GM12878 (cell line): ENCODE measurements around the gene RASAL3. TPM values are rescaled to one million over a fixed set of nuclear protein-coding genes. Genes with fewer than 3 reads are reported as not detected.

Source experiments
- ATAC-seq: fragments of 200-7000 bp; cut with Tn5 transposase; 3 replicates; pipeline ENCODE4 v1.9.1; 2020; ENCODE audit warnings: mild to moderate bottlenecking, moderate library complexity
- BruUV-seq: library from RNA; stranded (reverse); fragments of 400-500 nt; replicated peaks from 2 replicates; lab custom pipeline; 2021; lab: Mats Ljungman, UMichigan
- CTCF ChIA-PET: fragments of 300-600 bp; sonication (Branson Sonifier 250); formaldehyde crosslinking; extraction: SDS; loops from one replicate; lab custom pipeline; 2021; ENCODE audit warnings: inconsistent platforms; lab: Yijun Ruan, JAX
- POLR2A ChIA-PET: fragments of 350-600 bp; formaldehyde crosslinking; extraction: SDS; loops from one replicate; lab custom pipeline; 2021; ENCODE audit warnings: inconsistent platforms; lab: Charles Lee
- RAD21 ChIA-PET: fragments of 300-600 bp; sonication (Branson Sonifier 250); formaldehyde crosslinking; loops from one replicate; lab custom pipeline; 2023; ENCODE audit warnings: antibody characterized with exemption; ENCODE audit not compliant: unreplicated experiment; lab: Charles Lee
- SMC1A ChIA-PET: fragments of 300-600 bp; sonication (Branson Sonifier 250); formaldehyde crosslinking; loops from one replicate; lab custom pipeline; 2023; ENCODE audit not compliant: unreplicated experiment, uncharacterized antibody; lab: Charles Lee
- DNase-seq: peaks from one replicate; pipeline ENCODE4 v3.0.0-alpha.2; 2011; ENCODE audit warnings: low read depth, low spot score
- FAIRE-seq: peaks from 3 replicates; lab custom pipeline; 2011; peaks lifted over from hg19 to GRCh38; lab: Jason Lieb, UNC
- H2AFZ ChIP-seq: 2 replicates; pipeline ENCODE4 v1.6.0; 2011; ENCODE audit warnings: low read depth, low read length, control low read depth; ENCODE audit not compliant: control insufficient read depth
- H3K27ac ChIP-seq: 2 replicates; pipeline ENCODE4 v1.5.1; 2011; ENCODE audit warnings: control low read depth; ENCODE audit not compliant: control insufficient read depth, insufficient read depth
- H3K27me3 ChIP-seq, 2 experiments: replicated peaks in 1 of 2; 2 replicates each; pipeline versions ENCODE4 v1.6.0 to v1.6.1; 2011; ENCODE audit warnings: low read length in 1 of 2; ENCODE audit not compliant: control insufficient read depth in 2 of 2, insufficient read depth in 2 of 2
- H3K36me3 ChIP-seq, 2 experiments: 2 replicates each; pipeline ENCODE4 v1.5.1; 2011; ENCODE audit warnings: low read length in 1 of 2; ENCODE audit not compliant: control insufficient read depth in 2 of 2, insufficient read depth in 2 of 2
- H3K4me1 ChIP-seq: 2 replicates; pipeline ENCODE4 v1.6.1; 2011; ENCODE audit warnings: mild to moderate bottlenecking, low read length, moderate library complexity, mixed read lengths; ENCODE audit not compliant: control insufficient read depth, insufficient read depth
- H3K4me2 ChIP-seq: 2 replicates; pipeline ENCODE4 v1.6.0; 2011; ENCODE audit warnings: control low read depth; ENCODE audit not compliant: control insufficient read depth, insufficient read depth
- H3K4me3 ChIP-seq: fragments of 200-600 bp; sonication (generic); 2 replicates; pipeline ENCODE4 v1.5.1; 2016
- H3K79me2 ChIP-seq: 2 replicates; pipeline ENCODE4 v1.6.0; 2011; ENCODE audit warnings: low read length; ENCODE audit not compliant: control insufficient read depth, insufficient read depth
- H3K9ac ChIP-seq: 2 replicates; pipeline ENCODE4 v1.8.0; 2011; ENCODE audit warnings: low read length, control low read depth, mixed read lengths; ENCODE audit not compliant: control insufficient read depth, insufficient read depth
- H3K9me3 ChIP-seq: replicated peaks from 3 replicates; pipeline ENCODE4 v1.5.1; 2011; ENCODE audit warnings: mild to moderate bottlenecking, low read length; ENCODE audit not compliant: control insufficient read depth, insufficient read depth
- H4K20me1 ChIP-seq: 2 replicates; pipeline ENCODE4 v1.6.0; 2011; ENCODE audit not compliant: control insufficient read depth, insufficient read depth
- EZH2 ChIP-seq: IDR thresholded peaks from 2 replicates; pipeline ENCODE4 v1.6.1; 2012; ENCODE audit warnings: low read depth, mild to moderate bottlenecking, control low read depth, inconsistent platforms, low read length, borderline replicate concordance; ENCODE audit not compliant: control insufficient read depth
- MEF2B ChIP-seq: fragments of 450-650 bp; IDR thresholded peaks from 2 replicates; pipeline ENCODE4 v1.6.1; 2018; ENCODE audit warnings: mild to moderate bottlenecking, moderate library complexity; ENCODE audit not compliant: partially characterized antibody, poor library complexity, severe bottlenecking
- ZNF207 ChIP-seq: fragments of 450-650 bp; IDR thresholded peaks from 2 replicates; pipeline ENCODE4 v1.6.1; 2014; ENCODE audit warnings: antibody characterized with exemption, mild to moderate bottlenecking, borderline replicate concordance
- WGBS: methylation state at CpG from one replicate; pipeline ENCODE4 v1.1.6; 2016; ENCODE audit warnings: low lambda C conversion rate; ENCODE audit not compliant: insufficient replicate concordance, insufficient coverage; ENCODE audit errors: missing lambda C conversion rate; 5-methylcytosine and 5-hydroxymethylcytosine counted together
- in situ Hi-C: fragments of 300-500 bp; cut with MboI; formaldehyde crosslinking; loops from 9 replicates; pipeline ENCODE4 v1.14.3; 2018; ENCODE audit warnings: mixed read lengths
- intact Hi-C: fragments of 100-400 bp; cut with micrococcal nuclease; formaldehyde crosslinking; loops from one replicate; pipeline ENCODE4 v1.14.2; 2022; ENCODE audit not compliant: unreplicated experiment
- polyA plus RNA-seq, 11 experiments: library from polyadenylated mRNA; depleted of rRNA in 4 of 11; unstranded in 6 of 11; stranded (reverse) in 5 of 11; fragments of >200 nt; fragmentation: Nextera tagmentation in 4 of 11; fragmentation: Illumina TruSeq in 1 of 11; extraction: Ambion mirVana in 4 of 11; extraction: Trizol in 1 of 11; gene quantifications; 1 replicate in 1 of 11; 2 replicates in 10 of 11; pipeline versions ENCODE4 v1.2.1 to v1.2.3, GENCODE V29; 2011 to 2016; ENCODE audit warnings: inconsistent platforms in 2 of 11, missing spikeins in 2 of 11, low read depth in 1 of 11
- total RNA-seq, 4 experiments: library from RNA; depleted of rRNA in 3 of 4; stranded (reverse); fragments of >200 nt in 3 of 4; fragmentation: Illumina TruSeq in 1 of 4; extraction: Trizol in 1 of 4; gene quantifications; 2 replicates each; pipeline versions ENCODE4 v1.2.1 to v1.2.3, GENCODE V29; 2013 to 2021
- TF ChIP-seq, protein P1 (sequence below): IDR thresholded peaks from 2 replicates; pipeline ENCODE4 v1.6.1; 2011; ENCODE audit warnings: mild to moderate bottlenecking, low read depth, low read length, moderate library complexity; ENCODE audit not compliant: insufficient replicate concordance

The RASAL3 gene
- total and polyA plus RNA-seq, 10 of the 15 experiments (the other 5 are each of a cell fraction or from before 2014, with no cell fraction given): 1.7 to 81.3 (median 23.2) TPM

DNA sequence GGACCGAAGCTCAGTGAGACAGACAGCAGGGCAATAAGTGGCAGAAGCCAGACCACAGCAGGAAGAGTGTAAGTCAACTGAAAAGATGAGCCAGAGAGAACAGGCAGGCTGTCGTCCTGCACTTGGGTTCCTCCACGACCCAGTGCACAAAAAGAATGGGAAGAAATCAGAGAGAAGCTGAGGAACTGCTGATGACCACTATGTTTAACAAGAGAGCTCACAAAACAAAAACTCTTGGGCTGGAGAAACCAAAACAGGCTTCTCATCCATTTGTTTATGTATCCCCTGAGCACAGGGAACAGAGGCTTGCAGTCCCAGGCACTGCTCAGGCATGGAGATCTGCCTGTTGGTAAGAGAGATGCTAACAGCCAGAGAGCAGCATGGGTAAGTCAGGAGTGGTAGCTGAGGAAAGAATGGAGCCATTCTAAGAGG lies 59.5 kb downstream of the RASAL3 start:
- H3K9ac ChIP-seq: no peak overlapping the region
- ChIA-PET RAD21 (interaction anchor here (0.8 to 1.4 kb wide), 2 partner anchors 12 to 14 kb away, joined by 3 to 4 read pairs; partner anchors contain the start of gene AKAP8L), CTCF (interaction anchor here (0.5 to 1.4 kb wide), 4 partner anchors 12 to 246 kb away, joined by 3 to 5 read pairs (median 3); partner anchors contain the start of gene AKAP8L), SMC1A (interaction anchor here (1.0 kb wide), 1 partner anchor 10 kb away, joined by 3 read pairs; no protein-coding TSS in a partner anchor), POLR2A (interaction anchor here (0.5 to 1.4 kb wide), 4 partner anchors 9 to 116 kb away, joined by 3 to 5 read pairs (median 3); partner anchors contain the start of gene AKAP8)
- no peak for TF ChIP-seq ZNF207
- TF ChIP-seq, protein P1, sequence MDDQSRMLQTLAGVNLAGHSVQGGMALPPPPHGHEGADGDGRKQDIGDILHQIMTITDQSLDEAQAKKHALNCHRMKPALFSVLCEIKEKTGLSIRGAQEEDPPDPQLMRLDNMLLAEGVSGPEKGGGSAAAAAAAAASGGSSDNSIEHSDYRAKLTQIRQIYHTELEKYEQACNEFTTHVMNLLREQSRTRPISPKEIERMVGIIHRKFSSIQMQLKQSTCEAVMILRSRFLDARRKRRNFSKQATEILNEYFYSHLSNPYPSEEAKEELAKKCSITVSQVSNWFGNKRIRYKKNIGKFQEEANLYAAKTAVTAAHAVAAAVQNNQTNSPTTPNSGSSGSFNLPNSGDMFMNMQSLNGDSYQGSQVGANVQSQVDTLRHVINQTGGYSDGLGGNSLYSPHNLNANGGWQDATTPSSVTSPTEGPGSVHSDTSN: no peak
- TF ChIP-seq EZH2: no peak
- peak; percentile 22 for TF ChIP-seq MEF2B
- no peaks in the 10 kb centered on the region for H3K9me3 ChIP-seq
- peak; percentile 64 for ATAC-seq
- in situ Hi-C loops (no loop called here), intact Hi-C loops (no loop called here)
- no peaks in the 10 kb centered on the region for H3K4me1 ChIP-seq
- DNase-seq: no peak
- no TSS peak for BruUV-seq
- no peak for FAIRE-seq
- no peak overlapping the region; the same call in 1 of the 2 replicates for H3K4me2 ChIP-seq
- H2AFZ ChIP-seq: no peak overlapping the region
- 21% methylated on average over 3 of the region's 3 CpGs for WGBS
- peaks cover 36% of the 10 kb centered on the region for H3K79me2 ChIP-seq
- H3K27me3 ChIP-seq: no peaks in the 10 kb centered on the region
- H3K36me3 ChIP-seq: peaks cover 16 to 37% of the 10 kb centered on the region in 2 experiments; a peak in 3 of 4 replicates
- H3K27ac ChIP-seq: no peak overlapping the region
- 0 out of 2 replicates have a peak, but pooled peaks cover 7% of the 10 kb centered on the region for H4K20me1 ChIP-seq
- H3K4me3 ChIP-seq: no peak overlapping the region
